Lower leg skin (tissue), 4 donors: ENCODE results near the gene DRG2. TPM values are rescaled to one million over a fixed set of nuclear protein-coding genes. Genes with fewer than 3 reads are reported as not detected.

ENCODE experiments used
- DNase-seq, 2 donors: peaks; one replicate each; pipeline ENCODE4 v3.0.0-alpha.2; 2019; ENCODE audit warnings: low spot score in 2 of 2
- H3K4me3 ChIP-seq: fragments of 200-600 bp; sonication (generic); 2 replicates; pipeline ENCODE4 v1.5.1; 2017; ENCODE audit warnings: mild to moderate bottlenecking, low read depth; ENCODE audit not compliant: poor library complexity, severe bottlenecking
- CTCF ChIP-seq, 3 donors: fragments of 450-650 bp; IDR thresholded peaks; one replicate each; pipeline ENCODE4 v1.5.1; 2016; ENCODE audit warnings: antibody characterized with exemption in 3 of 3, mild to moderate bottlenecking in 3 of 3, moderate library complexity in 2 of 3
- POLR2A ChIP-seq, 2 donors: fragments of 450-650 bp; IDR thresholded peaks; one replicate each; pipeline ENCODE4 v1.6.1; 2016 to 2017; ENCODE audit warnings: antibody characterized with exemption in 2 of 2, mild to moderate bottlenecking in 1 of 2, moderate library complexity in 1 of 2
- WGBS, 2 donors: methylation state at CpG; one replicate each; pipeline ENCODE4 v1.1.5; 2018; 5-methylcytosine and 5-hydroxymethylcytosine counted together
- intact Hi-C: fragments of 100-400 bp; cut with DNase I; formaldehyde crosslinking; loops from one replicate; pipeline ENCODE4 v1.15.0; 2023; ENCODE audit warnings: low total_unique reads
- total RNA-seq, 4 donors: library from RNA; depleted of rRNA; stranded (reverse); fragments of >200 nt; gene quantifications; one replicate each; pipeline ENCODE4 v1.1.0, GENCODE V29; 2016

DRG2 gene
- total RNA-seq, 4 donors from 2014 or later: 33.5 to 44.5 (median 37.4) TPM

DNA sequence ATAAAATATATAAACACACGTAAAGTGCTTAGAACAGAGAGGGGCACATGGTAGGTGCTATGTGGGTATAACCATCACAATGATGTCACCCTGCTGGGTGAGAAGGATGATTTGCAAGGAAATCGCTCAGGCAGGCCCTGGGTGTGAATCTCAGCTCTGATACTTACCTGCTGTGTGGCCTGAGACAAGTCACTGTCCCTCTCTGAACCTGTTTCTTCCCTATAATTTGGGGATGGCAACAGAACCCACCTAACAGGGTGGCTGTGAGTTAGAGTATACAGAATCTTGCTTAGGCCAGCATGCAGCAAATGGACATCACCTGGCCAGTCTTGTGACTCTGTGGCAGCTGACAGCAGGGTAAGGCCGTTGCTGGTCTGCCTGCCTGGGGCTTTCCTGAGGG lies 59.2 kb downstream of the DRG2 start:
- DNase-seq: no peak
- intact Hi-C loops: no loop called here
- H3K4me3 ChIP-seq: no peak overlapping the region
- WGBS, 2 donors: 83 to 84% methylated on average over 3 of the region's 3 CpGs
- TF ChIP-seq POLR2A (IDR thresholded peaks at IDR 0.05) (no peak), CTCF (IDR thresholded peaks at IDR 0.05) (no peak)

GRCh38 chr17:18148586-18148985 lies 60.8 kb downstream of the DRG2 start:
- intact Hi-C loops: no loop called here
- H3K4me3 ChIP-seq: no peak overlapping the region
- no peak for DNase-seq
- 79 to 89% methylated on average over 4 to 7 of the region's 7 CpGs for WGBS, 2 donors
- no peak for TF ChIP-seq POLR2A (IDR thresholded peaks at IDR 0.05)
- TF ChIP-seq CTCF (IDR thresholded peaks at IDR 0.05): no peak

DNA sequence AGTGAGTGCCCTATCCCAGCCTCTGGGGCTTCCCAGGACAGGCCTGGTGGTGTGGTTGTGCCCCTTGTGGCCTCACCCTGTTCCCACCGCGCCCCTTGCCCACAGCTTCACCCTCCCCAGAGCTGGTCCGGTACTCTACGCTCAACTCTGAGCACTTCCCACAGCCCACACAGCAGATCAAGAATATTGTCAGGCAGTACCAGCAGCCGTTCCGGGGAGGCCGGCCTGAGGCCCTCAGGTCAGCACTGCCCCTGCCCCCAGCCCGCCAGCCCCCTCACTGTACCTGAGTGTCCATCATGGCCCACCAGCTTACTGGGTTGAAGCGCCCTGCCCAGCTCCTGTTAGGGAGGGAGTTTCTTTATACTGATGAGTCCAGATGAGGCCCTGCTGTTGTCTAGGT lies 63.5 kb downstream of the DRG2 start:
- no peak for TF ChIP-seq POLR2A (IDR thresholded peaks at IDR 0.05)
- TF ChIP-seq CTCF (IDR thresholded peaks at IDR 0.05): no peak
- no peak for DNase-seq
- 77 to 92% methylated on average over 8 to 9 of the region's 9 CpGs for WGBS, 2 donors
- H3K4me3 ChIP-seq: no peak overlapping the region
- intact Hi-C loops: no loop called here

DNA sequence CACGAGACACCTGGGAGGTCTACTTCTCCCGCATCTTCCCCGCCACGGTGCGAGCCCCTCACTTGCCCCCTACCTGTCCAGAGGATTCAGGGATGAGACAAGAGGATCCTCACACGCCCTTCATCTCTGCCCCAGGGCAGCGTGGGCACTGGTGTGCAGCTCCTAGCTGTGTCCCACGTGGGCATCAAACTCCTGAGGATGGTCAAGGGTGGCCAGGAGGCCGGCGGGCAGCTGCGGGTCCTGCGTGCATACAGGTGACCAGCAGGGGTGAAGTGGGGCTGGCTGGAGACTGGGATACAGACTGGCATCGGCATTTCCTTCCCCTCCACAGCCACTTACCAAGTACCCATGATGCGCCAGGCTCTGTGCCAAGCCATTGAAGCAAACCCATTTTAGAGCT lies 67.4 kb downstream of the DRG2 start:
- H3K4me3 ChIP-seq: no peak overlapping the region
- intact Hi-C loops: no loop called here
- TF ChIP-seq POLR2A (IDR thresholded peaks at IDR 0.05) (no peak), CTCF (IDR thresholded peaks at IDR 0.05) (no peak)
- DNase-seq: no peak
- 93 to 97% methylated on average over 14 of the region's 14 CpGs for WGBS, 2 donors

GRCh38 chr17:18156171-18156975 lies 68.6 kb downstream of the DRG2 start:
- intact Hi-C loops: no loop called here
- TF ChIP-seq POLR2A (IDR thresholded peaks at IDR 0.05) (no peak), CTCF (IDR thresholded peaks at IDR 0.05) (no peak)
- H3K4me3 ChIP-seq: no peak overlapping the region
- no peak for DNase-seq
- WGBS, 2 donors: 70 to 73% methylated on average over 8 of the region's 8 CpGs

- no peak for DNase-seq
- no peak overlapping the region for H3K4me3 ChIP-seq
- WGBS, 2 donors: 95% methylated on average over 7 of the region's 10 CpGs
- TF ChIP-seq CTCF (IDR thresholded peaks at IDR 0.05) (no peak), POLR2A (IDR thresholded peaks at IDR 0.05) (no peak)
- intact Hi-C loops: no loop called here
Observed at GRCh38 chr17:18156976-18157280, 69.2 kb downstream of the DRG2 start.
